ENCODE results near the gene ACTL6A.

The ACTL6A gene

DNA sequence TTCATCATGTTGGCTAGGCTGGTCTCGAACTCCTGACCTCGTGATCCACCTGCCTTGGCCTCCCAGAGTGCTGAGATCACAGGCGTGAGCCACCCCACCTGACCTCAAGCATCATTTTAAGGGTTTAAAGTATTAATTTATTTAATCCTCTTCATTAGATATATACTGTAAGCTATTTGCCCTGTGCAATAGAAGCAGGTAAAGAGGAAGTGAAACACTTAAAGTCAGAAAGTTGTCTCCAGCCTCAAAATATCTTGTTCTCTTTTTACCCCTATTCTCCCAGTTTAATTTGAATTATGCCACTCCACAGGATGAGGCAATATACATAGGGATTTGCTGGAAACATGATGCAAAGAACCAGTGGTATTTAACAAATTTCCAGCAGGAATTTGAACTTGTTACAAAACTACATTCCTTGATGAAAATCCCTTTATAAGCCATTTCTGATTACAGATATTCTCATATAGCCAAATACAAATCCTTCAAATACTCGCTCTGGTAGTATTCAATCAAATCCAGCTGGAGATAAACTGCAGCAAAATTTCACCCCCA, 43.9 kb downstream of the ACTL6A start:
- TF ChIP-seq TAF1 (IDR thresholded peaks at IDR 0.05; ENCODE audit: borderline replicate concordance, insufficient read depth, low read length) = no peak
- no peak for TF ChIP-seq FOXP2 (optimal IDR thresholded peaks at IDR 0.05; ENCODE audit: borderline replicate concordance, extremely low read depth, extremely low read length, insufficient read depth)
- no peak for TF ChIP-seq REST (IDR thresholded peaks at IDR 0.05; ENCODE audit: insufficient read depth in 1 of 2, low read depth in 2 of 2, low read length in 2 of 2)
- TF ChIP-seq SIN3A (IDR thresholded peaks at IDR 0.05; ENCODE audit: borderline replicate concordance, insufficient read depth, low read length) = no peak
- TF ChIP-seq POLR2AphosphoS5 (IDR thresholded peaks at IDR 0.05; ENCODE audit: low read depth, low read length) = no peak

DNA sequence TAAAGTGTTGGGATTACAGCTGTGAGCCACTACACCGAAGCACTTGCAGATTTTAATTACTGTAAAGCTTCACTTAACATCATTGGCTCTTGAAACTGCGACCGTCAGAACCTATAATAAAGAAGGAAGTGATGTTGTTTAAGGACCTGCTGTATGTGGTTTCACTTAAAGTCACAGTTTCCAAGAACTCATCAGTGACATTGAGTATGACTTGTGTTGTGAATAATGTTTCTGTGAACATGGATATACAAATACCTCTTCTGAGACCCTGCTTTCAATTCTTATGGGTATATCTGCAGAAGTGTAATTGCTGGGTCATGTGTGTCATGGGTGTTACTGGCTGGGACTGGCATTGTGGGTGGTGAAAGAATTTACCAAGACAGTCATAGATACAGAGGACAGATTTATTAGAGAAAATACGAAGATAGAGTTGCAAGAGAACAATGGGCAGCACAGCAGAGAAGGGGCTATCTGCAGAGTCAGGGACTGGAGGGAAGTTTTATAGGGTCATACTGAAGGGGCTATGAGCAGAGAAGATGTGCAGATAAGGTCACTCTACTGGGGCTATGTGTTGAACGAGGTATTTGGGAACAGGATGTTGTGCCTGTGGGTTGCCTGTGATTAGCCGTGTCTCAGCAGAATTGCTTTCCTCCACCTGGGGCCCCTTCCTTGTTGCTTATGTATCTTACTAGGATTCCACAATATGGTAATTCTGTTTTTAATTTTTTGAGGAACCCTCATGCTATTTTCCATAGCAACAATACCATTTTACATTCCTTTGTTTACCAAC, 46.4 kb downstream of the ACTL6A start:
- TF ChIP-seq SIN3A (IDR thresholded peaks at IDR 0.05; ENCODE audit: borderline replicate concordance, insufficient read depth, low read length) (no peak), POLR2AphosphoS5 (IDR thresholded peaks at IDR 0.05; ENCODE audit: low read depth, low read length) (no peak)

DNA sequence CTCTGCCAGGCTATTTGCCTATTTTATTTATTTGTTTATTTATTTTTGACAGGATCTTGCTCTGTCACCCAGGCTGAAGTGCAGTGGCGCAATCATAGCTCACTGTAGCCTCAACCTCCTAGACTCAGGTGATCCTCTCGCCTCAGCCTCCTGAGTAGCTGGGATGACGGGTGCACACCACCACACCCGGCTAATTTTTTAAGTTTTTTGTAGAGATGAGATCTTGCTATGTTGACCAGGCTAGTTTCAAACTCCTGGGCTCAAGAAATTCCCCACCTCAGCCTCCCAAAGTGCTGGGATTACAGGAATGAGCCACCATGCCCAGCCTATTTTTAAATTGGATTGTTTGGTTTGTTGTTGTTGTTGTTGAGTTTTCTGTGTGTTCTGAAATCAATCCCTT, 47.3 kb downstream of the ACTL6A start:
- no peak for TF ChIP-seq SIN3A (IDR thresholded peaks at IDR 0.05; ENCODE audit: borderline replicate concordance, insufficient read depth, low read length)
- TF ChIP-seq FOXP2 (optimal IDR thresholded peaks at IDR 0.05; ENCODE audit: borderline replicate concordance, extremely low read depth, extremely low read length, insufficient read depth) = no peak
- no peak for TF ChIP-seq POLR2AphosphoS5 (IDR thresholded peaks at IDR 0.05; ENCODE audit: low read depth, low read length)
- TF ChIP-seq TAF1 (IDR thresholded peaks at IDR 0.05; ENCODE audit: borderline replicate concordance, insufficient read depth, low read length) = no peak

GRCh38 chr3:179613807-179614206, 51.1 kb downstream of the ACTL6A start:
- TF ChIP-seq TAF1 (IDR thresholded peaks at IDR 0.05; ENCODE audit: borderline replicate concordance, insufficient read depth, low read length) (no peak), POLR2AphosphoS5 (IDR thresholded peaks at IDR 0.05; ENCODE audit: low read depth, low read length) (no peak), FOXP2 (optimal IDR thresholded peaks at IDR 0.05; ENCODE audit: borderline replicate concordance, extremely low read depth, extremely low read length, insufficient read depth) (no peak), REST (IDR thresholded peaks at IDR 0.05; ENCODE audit: insufficient read depth in 1 of 2, low read depth in 2 of 2, low read length in 2 of 2) (no peak), SIN3A (IDR thresholded peaks at IDR 0.05; ENCODE audit: borderline replicate concordance, insufficient read depth, low read length) (no peak)

DNA sequence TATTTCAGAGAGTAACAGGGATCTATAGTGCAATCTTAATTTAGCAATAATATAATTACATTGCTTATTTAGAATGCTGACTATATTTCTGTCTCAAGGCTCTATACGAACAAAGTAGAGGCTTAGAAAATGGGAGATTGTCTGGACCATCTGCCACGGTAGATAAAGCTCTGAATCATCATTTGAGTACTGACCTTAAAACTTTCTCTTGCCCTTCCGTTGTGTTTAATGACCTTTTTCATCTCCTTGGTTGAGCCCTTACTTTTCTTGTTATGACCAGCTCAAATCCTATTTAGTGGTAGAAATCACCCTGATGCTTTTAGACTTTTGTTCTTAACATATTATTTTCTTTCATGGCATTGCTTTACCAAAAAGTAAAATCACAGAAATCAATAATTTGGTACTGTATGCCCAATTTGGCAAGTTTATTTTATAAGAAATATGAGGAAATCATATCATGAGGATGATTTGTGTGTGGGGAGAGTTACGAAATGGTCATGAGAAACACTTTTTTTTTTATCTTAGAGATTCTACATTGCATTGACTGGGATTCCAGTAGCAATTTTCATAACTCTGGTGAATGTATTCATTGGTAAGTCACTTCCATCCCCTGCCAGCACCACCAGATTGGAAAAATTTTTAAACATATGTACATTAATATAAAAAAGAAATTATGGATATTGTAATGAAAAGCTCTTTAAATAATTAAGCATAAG, 52.9 kb downstream of the ACTL6A start:
- no peak for TF ChIP-seq POLR2AphosphoS5 (IDR thresholded peaks at IDR 0.05; ENCODE audit: low read depth, low read length)

DNA sequence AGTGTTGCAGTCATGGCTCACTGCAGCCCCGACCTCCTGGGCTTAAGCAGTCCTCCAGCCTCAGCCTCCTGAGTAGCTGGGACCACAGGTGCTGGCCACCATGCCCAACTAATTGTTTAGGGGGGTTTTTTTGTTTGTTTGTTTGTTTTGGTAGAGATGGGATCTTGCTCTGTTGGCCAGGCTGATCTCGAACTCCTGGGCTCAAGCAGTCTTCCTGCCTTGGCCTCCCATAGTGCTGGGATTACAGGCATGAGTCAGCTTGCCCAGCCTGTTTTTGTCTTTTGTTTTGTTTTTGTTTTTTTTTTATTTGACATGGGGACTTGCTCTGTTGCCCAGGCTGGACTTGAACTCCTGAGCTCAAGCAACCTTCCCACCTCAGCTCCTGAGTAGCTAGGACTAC, 59.3 kb downstream of the ACTL6A start:
- no peak for TF ChIP-seq FOXP2 (optimal IDR thresholded peaks at IDR 0.05; ENCODE audit: borderline replicate concordance, extremely low read depth, extremely low read length, insufficient read depth)
- no peak for TF ChIP-seq POLR2AphosphoS5 (IDR thresholded peaks at IDR 0.05; ENCODE audit: low read depth, low read length)
- TF ChIP-seq TAF1 (IDR thresholded peaks at IDR 0.05; ENCODE audit: borderline replicate concordance, insufficient read depth, low read length) = no peak
- TF ChIP-seq REST (IDR thresholded peaks at IDR 0.05; ENCODE audit: insufficient read depth in 1 of 2, low read depth in 2 of 2, low read length in 2 of 2) = no peak
- TF ChIP-seq SIN3A (IDR thresholded peaks at IDR 0.05; ENCODE audit: borderline replicate concordance, insufficient read depth, low read length) = no peak

All from PFSK-1 (cell line).